Fibroblast of lung (primary cell): ENCODE data around the gene DLG2. TPM values are rescaled to one million over a fixed set of nuclear protein-coding genes. Genes with fewer than 3 reads are reported as not detected.

ENCODE experiments used
- DNase-seq, 2 donors: peaks; one replicate each; pipeline versions ENCODE4 v3.0.0 to v3.0.0-alpha.2; 2010; ENCODE audit warnings: low read depth in 2 of 2
- H2AFZ ChIP-seq: 2 replicates; pipeline ENCODE4 v1.5.1; 2012; ENCODE audit warnings: low read length, control low read depth, inconsistent platforms
- H3K27ac ChIP-seq: 2 replicates; pipeline ENCODE4 v1.5.1; 2011; ENCODE audit warnings: low read length, control low read depth; ENCODE audit not compliant: insufficient read depth
- H3K27me3 ChIP-seq: 2 replicates; pipeline ENCODE4 v1.5.1; 2011; ENCODE audit warnings: mild to moderate bottlenecking, low read length; ENCODE audit not compliant: control insufficient read depth, insufficient read depth
- H3K36me3 ChIP-seq: 2 replicates; pipeline ENCODE4 v1.5.1; 2011; ENCODE audit warnings: low read length; ENCODE audit not compliant: control insufficient read depth, insufficient read depth
- H3K4me1 ChIP-seq: 2 replicates; pipeline ENCODE4 v1.5.1; 2011; ENCODE audit warnings: low read length; ENCODE audit not compliant: control insufficient read depth, insufficient read depth; ENCODE audit errors: extremely low read depth
- H3K4me2 ChIP-seq: 2 replicates; pipeline ENCODE4 v1.5.1; 2011; ENCODE audit warnings: low read length, control low read depth; ENCODE audit not compliant: insufficient read depth; ENCODE audit errors: extremely low read depth
- H3K4me3 ChIP-seq, 4 experiments: fragments of 200-600 bp in 1 of 4; sonication (generic) in 1 of 4; replicated peaks in 1 of 4; 2 replicates each; pipeline ENCODE4 v1.5.1; 2011 to 2016; ENCODE audit warnings: low read length in 4 of 4, low read depth in 3 of 4, mild to moderate bottlenecking in 3 of 4, control low read depth in 2 of 4, inconsistent platforms in 1 of 4, mixed read lengths in 1 of 4; ENCODE audit not compliant: insufficient read depth in 1 of 4; ENCODE audit errors: control extremely low read depth in 1 of 4
- H3K79me2 ChIP-seq: 2 replicates; pipeline ENCODE4 v1.5.1; 2012; ENCODE audit warnings: mild to moderate bottlenecking, low read length, inconsistent platforms; ENCODE audit not compliant: control insufficient read depth, insufficient read depth
- H3K9ac ChIP-seq: 2 replicates; pipeline ENCODE4 v1.5.1; 2011; ENCODE audit warnings: mild to moderate bottlenecking, low read length, control low read depth; ENCODE audit not compliant: insufficient read depth
- H3K9me3 ChIP-seq: 2 replicates; pipeline ENCODE4 v1.5.1; 2012; ENCODE audit warnings: low read depth, low read length; ENCODE audit not compliant: control insufficient read depth, insufficient read depth
- H4K20me1 ChIP-seq: 2 replicates; pipeline ENCODE4 v1.5.1; 2011; ENCODE audit warnings: low read length; ENCODE audit not compliant: control insufficient read depth, insufficient read depth; ENCODE audit errors: extremely low read depth
- EZH2 ChIP-seq: IDR thresholded peaks from 2 replicates; pipeline ENCODE4 v1.5.1; 2012; ENCODE audit warnings: low read length, control low read depth, mild to moderate bottlenecking; ENCODE audit errors: missing control alignments
- polyA plus RNA-seq, 2 donors: library from polyadenylated mRNA; depleted of rRNA in 1 of 2; stranded (reverse) in 1 of 2; unstranded in 1 of 2; fragments of >200 nt; gene quantifications; 2 replicates each; pipeline ENCODE4 v1.2.1, GENCODE V29; 2011 to 2012; ENCODE audit warnings: missing spikeins in 1 of 2
- total RNA-seq: library from RNA; depleted of rRNA; stranded (reverse); fragments of >200 nt; gene quantifications from 2 replicates; pipeline ENCODE4 v1.2.1, GENCODE V29; 2014
- TF ChIP-seq, protein P1 (sequence below), 2 donors: IDR thresholded peaks in 1 of 2; conservative IDR thresholded peaks in 1 of 2; 1 replicate in 1 of 2; 2 replicates in 1 of 2; pipeline ENCODE4 v1.5.1; 2011 to 2012; ENCODE audit warnings: low read length in 2 of 2, control low read depth in 1 of 2, inconsistent platforms in 1 of 2, low read depth in 1 of 2, mild to moderate bottlenecking in 1 of 2

DLG2 gene
- total and polyA plus RNA-seq, 2 donors (not counting 1 experiment from before 2014, with no cell fraction given) = 0.77 to 2.3 TPM

DNA sequence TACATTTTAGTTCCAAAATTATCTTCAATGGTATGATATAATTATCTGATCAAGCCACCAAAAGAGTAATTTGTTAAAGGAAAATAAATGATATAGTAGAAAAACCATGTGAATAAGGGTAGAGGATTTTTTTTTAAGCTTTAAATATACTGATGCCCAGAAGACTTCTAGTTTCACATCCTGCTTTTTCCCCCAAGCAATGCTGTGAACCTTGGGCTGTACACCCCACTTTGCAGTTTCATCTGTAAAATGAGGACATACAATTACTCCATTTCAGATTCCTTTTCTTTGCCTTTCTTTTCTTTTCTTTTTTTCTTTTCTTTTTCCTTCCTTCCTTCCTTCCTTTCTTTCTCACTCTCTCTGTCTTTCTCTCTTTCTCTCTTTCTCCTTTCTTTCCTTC, 1125.4 kb downstream of the DLG2 start:
- Histone ChIP-seq H3K4me3 (no peak overlapping the region), H3K27me3 (no peaks in the 10 kb centered on the region), H3K4me2 (no peak overlapping the region), H3K9ac (no peak overlapping the region), H3K27ac (no peak overlapping the region), H3K79me2 (no peaks in the 10 kb centered on the region), H3K9me3 (no peaks in the 10 kb centered on the region), H4K20me1 (no peaks in the 10 kb centered on the region), H2AFZ (no peak overlapping the region), H3K4me1 (no peaks in the 10 kb centered on the region), H3K36me3 (no peaks in the 10 kb centered on the region)
- TF ChIP-seq EZH2 = no peak
- DNase-seq = no peak

DNA sequence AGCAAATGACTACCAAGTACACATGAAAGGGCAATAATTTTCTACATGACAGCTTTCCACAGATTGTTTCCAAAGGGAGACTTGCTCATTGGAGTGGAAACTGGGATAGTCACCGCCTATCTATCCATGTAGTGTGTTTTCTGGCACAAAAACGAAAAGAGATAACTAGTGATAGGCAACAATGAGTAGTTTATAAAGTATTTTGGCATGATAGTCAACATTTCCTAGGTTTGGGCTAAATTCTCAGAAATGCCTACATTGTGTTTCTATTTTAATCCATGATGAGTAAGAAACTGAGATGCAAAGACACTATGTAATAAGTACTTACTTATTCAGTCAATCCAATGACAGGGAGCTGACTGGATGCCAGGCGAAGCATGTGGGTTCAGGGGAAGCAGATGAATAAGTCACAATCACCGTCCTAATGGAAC, 1129.1 kb downstream of the DLG2 start:
- Histone ChIP-seq H3K4me1 (no peaks in the 10 kb centered on the region), H2AFZ (no peak overlapping the region), H3K4me3 (no peak overlapping the region), H3K9ac (no peak overlapping the region), H4K20me1 (no peaks in the 10 kb centered on the region), H3K27ac (no peak overlapping the region), H3K4me2 (no peak overlapping the region), H3K36me3 (no peaks in the 10 kb centered on the region), H3K9me3 (no peaks in the 10 kb centered on the region), H3K27me3 (no peaks in the 10 kb centered on the region), H3K79me2 (no peaks in the 10 kb centered on the region)
- TF ChIP-seq, protein P1, sequence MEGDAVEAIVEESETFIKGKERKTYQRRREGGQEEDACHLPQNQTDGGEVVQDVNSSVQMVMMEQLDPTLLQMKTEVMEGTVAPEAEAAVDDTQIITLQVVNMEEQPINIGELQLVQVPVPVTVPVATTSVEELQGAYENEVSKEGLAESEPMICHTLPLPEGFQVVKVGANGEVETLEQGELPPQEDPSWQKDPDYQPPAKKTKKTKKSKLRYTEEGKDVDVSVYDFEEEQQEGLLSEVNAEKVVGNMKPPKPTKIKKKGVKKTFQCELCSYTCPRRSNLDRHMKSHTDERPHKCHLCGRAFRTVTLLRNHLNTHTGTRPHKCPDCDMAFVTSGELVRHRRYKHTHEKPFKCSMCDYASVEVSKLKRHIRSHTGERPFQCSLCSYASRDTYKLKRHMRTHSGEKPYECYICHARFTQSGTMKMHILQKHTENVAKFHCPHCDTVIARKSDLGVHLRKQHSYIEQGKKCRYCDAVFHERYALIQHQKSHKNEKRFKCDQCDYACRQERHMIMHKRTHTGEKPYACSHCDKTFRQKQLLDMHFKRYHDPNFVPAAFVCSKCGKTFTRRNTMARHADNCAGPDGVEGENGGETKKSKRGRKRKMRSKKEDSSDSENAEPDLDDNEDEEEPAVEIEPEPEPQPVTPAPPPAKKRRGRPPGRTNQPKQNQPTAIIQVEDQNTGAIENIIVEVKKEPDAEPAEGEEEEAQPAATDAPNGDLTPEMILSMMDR (conservative IDR thresholded peaks at IDR 0.05 in 1 of 2, IDR thresholded peaks at IDR 0.05 in 1 of 2; ENCODE audit: low read depth in 1 of 2, low read length in 2 of 2) = no peak
- TF ChIP-seq EZH2 = no peak
- peak; percentile 9 to 93 for DNase-seq

DNA sequence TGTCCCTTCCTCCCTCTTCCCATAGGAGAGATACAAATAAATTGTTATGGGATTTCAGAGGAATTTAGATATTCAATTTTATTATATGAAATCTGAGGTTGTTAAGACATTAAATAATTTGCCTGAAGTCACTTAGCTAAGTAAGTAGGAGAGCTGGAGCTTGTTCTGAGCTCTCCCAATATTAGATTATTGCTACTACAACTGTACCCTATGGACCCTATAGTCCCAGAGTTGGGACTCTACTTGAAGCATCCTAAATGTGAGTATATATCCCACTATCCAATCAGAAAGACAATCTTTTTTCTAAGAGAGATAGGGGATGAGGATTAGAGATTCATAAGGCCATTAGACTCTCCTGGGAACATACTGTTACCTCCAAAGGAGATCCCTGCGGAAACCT, 1130.0 kb downstream of the DLG2 start:
- H3K9me3 ChIP-seq = no peaks in the 10 kb centered on the region
- no peaks in the 10 kb centered on the region for H3K4me1 ChIP-seq
- H3K4me3 ChIP-seq = no peak overlapping the region
- no peaks in the 10 kb centered on the region for H3K27me3 ChIP-seq
- no peak for TF ChIP-seq EZH2
- TF ChIP-seq, protein P1 (conservative IDR thresholded peaks at IDR 0.05 in 1 of 2, IDR thresholded peaks at IDR 0.05 in 1 of 2; ENCODE audit: low read depth in 1 of 2, low read length in 2 of 2) = no peak
- H3K27ac ChIP-seq = no peak overlapping the region
- H3K36me3 ChIP-seq = no peaks in the 10 kb centered on the region
- H3K79me2 ChIP-seq = no peaks in the 10 kb centered on the region
- H3K9ac ChIP-seq = no peak overlapping the region
- no peaks in the 10 kb centered on the region for H4K20me1 ChIP-seq
- DNase-seq = no peak
- no peak overlapping the region for H3K4me2 ChIP-seq
- H2AFZ ChIP-seq = no peak overlapping the region
